ENCODE data around the gene ZGPAT.

DNA sequence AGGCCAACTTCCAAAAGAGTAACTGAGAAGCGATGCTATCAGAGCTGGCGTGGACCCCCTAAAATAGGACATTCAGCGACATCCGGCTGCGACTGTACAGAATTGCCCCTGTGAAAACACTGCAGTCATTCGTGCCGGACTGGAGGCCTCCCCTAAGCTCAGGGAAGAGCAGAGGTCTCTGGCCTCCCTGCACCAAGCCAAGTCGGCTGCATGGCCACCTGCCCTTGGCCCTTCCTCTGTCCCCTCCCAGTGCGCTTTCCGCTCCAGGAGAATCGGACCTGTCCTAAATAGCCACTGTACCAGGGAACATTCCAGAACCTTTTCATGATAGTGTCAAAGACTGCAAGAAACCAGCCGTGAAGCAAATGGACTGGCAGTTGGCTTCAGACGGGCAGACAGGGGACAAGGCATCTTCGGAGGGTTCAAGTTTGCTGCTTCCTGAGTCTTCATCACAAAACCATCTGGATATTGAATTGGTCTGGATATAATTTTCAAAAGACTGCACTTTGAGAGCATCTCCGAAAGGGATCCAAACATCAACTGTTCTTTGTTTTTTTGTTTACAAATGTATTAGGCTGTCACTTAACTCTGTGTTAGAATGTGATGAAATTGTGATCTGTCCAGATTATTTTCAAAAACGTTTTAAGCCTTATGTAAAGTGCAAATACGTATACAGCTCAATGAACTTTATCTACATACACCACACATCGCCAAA is 48.3 kb downstream of the ZGPAT start:
- TF ChIP-seq POLR2A (IDR thresholded peaks at IDR 0.05; ENCODE audit: low read depth) = no peak
- TF ChIP-seq POLR2AphosphoS5 (IDR thresholded peaks at IDR 0.05) = no peak
- TF ChIP-seq, protein P1, sequence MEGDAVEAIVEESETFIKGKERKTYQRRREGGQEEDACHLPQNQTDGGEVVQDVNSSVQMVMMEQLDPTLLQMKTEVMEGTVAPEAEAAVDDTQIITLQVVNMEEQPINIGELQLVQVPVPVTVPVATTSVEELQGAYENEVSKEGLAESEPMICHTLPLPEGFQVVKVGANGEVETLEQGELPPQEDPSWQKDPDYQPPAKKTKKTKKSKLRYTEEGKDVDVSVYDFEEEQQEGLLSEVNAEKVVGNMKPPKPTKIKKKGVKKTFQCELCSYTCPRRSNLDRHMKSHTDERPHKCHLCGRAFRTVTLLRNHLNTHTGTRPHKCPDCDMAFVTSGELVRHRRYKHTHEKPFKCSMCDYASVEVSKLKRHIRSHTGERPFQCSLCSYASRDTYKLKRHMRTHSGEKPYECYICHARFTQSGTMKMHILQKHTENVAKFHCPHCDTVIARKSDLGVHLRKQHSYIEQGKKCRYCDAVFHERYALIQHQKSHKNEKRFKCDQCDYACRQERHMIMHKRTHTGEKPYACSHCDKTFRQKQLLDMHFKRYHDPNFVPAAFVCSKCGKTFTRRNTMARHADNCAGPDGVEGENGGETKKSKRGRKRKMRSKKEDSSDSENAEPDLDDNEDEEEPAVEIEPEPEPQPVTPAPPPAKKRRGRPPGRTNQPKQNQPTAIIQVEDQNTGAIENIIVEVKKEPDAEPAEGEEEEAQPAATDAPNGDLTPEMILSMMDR (IDR thresholded peaks at IDR 0.05) = no peak
- no peak for TF ChIP-seq EP300 (IDR thresholded peaks at IDR 0.05)
